Suppressor macrophage treated with lipopolysaccharide for 1 hour (primary cell): Measurements from ENCODE around the gene ROBO2.

Experiments used
- DNase-seq, 3 donors: peaks; one replicate each; pipeline ENCODE4 v3.0.0-alpha.2; 2020 to 2022

The ROBO2 gene

GRCh38 chr3:77267589-77267988 lies 227.7 kb downstream of the ROBO2 start:
- no peak for DNase-seq

- DNase-seq = no peak
These were observed 231.4 kb downstream of the ROBO2 start for GRCh38 chr3:77271306-77271705.

- DNase-seq = no peak
These were observed 231.8 kb downstream of the ROBO2 start for GRCh38 chr3:77271711-77272110.

GRCh38 chr3:77279276-77279675 lies 239.4 kb downstream of the ROBO2 start:
- no peak for DNase-seq

GRCh38 chr3:77281721-77282120 lies 241.8 kb downstream of the ROBO2 start:
- DNase-seq = no peak

- DNase-seq = no peak
These were observed 243.2 kb downstream of the ROBO2 start for GRCh38 chr3:77283108-77283507.

GRCh38 chr3:77288348-77288747 lies 248.4 kb downstream of the ROBO2 start:
- DNase-seq = no peak

GRCh38 chr3:77296527-77296926 lies 256.6 kb downstream of the ROBO2 start:
- no peak for DNase-seq

GRCh38 chr3:77298417-77298816 lies 258.5 kb downstream of the ROBO2 start:
- peak; percentile 3 to 36 (median 4) for DNase-seq

GRCh38 chr3:77303955-77304699 lies 264.2 kb downstream of the ROBO2 start:
- no peak for DNase-seq

GRCh38 chr3:77304700-77305021 lies 264.8 kb downstream of the ROBO2 start:
- DNase-seq = no peak

- DNase-seq = no peak
These were observed 269.6 kb downstream of the ROBO2 start for GRCh38 chr3:77309460-77309859.

GRCh38 chr3:77313843-77314242 lies 273.9 kb downstream of the ROBO2 start:
- DNase-seq = no peak

GRCh38 chr3:77319711-77320110 lies 279.8 kb downstream of the ROBO2 start:
- peak in 1 of 3 donors; percentile 1 for DNase-seq

GRCh38 chr3:77320514-77320913 lies 280.6 kb downstream of the ROBO2 start:
- DNase-seq = peak; percentile 56 to 66 (median 63)

- DNase-seq = no peak
These were observed 281.7 kb downstream of the ROBO2 start for GRCh38 chr3:77321646-77322045.

- no peak for DNase-seq
These were observed 283.7 kb downstream of the ROBO2 start for GRCh38 chr3:77323626-77324025.

GRCh38 chr3:77324105-77324504 lies 284.2 kb downstream of the ROBO2 start:
- no peak for DNase-seq

- no peak for DNase-seq
These were observed 285.4 kb downstream of the ROBO2 start for GRCh38 chr3:77325280-77325679.

GRCh38 chr3:77325702-77326101 lies 285.8 kb downstream of the ROBO2 start:
- no peak for DNase-seq

- DNase-seq = no peak
These were observed 286.7 kb downstream of the ROBO2 start for GRCh38 chr3:77326586-77326985.

GRCh38 chr3:77328690-77329089 lies 288.8 kb downstream of the ROBO2 start:
- DNase-seq = no peak

- no peak for DNase-seq
These were observed 289.2 kb downstream of the ROBO2 start for GRCh38 chr3:77329116-77329515.

GRCh38 chr3:77338195-77338594 lies 298.3 kb downstream of the ROBO2 start:
- DNase-seq = no peak

- DNase-seq = no peak
These were observed 302.1 kb downstream of the ROBO2 start for GRCh38 chr3:77342027-77342426.
